Measurements from ENCODE around the gene LRMDA. TPM values are rescaled to one million over a fixed set of nuclear protein-coding genes. Genes with fewer than 3 reads are reported as not detected.

The LRMDA gene
- total RNA-seq, 4 donors from 2014 or later = 7.3 to 20.1 (median 8.4) TPM

DNA sequence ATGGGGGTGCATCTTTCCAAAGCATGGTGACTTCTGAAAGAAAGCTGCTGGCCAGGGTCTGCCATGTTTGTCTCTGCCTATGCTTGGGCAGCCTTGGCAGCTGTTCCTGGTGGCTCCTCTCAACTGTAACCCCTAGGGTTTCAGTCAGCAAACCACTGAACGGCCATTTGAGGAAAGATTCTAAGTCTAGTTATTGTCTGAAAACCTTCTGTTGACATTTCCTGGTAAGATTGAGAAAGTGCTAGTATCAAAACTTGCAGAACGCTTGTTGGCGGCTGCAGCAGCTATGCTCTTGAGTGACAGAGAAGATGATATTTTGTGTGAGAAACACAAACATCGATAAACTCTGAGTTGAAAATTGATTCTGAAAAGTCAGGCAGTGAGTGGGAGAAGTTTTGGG lies 523.1 kb downstream of the LRMDA start:
- Histone ChIP-seq H3K27me3 (no peaks in the 10 kb centered on the region), H3K36me3 (no peaks in the 10 kb centered on the region), H3K4me3 (no peak overlapping the region), H3K4me1 (peaks cover 2 to 13% (median 7%) of the 10 kb centered on the region in 3 donors), H3K27ac (no peak overlapping the region), H3K9me3 (no peaks in the 10 kb centered on the region)
- ATAC-seq = no peak
- no peak for TF ChIP-seq CTCF (IDR thresholded peaks at IDR 0.05)
- no peak for TF ChIP-seq EP300 (IDR thresholded peaks at IDR 0.05)
- no peak for TF ChIP-seq POLR2AphosphoS5 (IDR thresholded peaks at IDR 0.05)
- WGBS, 2 donors (ENCODE audit: low coverage in 1 of 2) = 78 to 96% methylated on average over 3 to 4 of the region's 4 CpGs

DNA sequence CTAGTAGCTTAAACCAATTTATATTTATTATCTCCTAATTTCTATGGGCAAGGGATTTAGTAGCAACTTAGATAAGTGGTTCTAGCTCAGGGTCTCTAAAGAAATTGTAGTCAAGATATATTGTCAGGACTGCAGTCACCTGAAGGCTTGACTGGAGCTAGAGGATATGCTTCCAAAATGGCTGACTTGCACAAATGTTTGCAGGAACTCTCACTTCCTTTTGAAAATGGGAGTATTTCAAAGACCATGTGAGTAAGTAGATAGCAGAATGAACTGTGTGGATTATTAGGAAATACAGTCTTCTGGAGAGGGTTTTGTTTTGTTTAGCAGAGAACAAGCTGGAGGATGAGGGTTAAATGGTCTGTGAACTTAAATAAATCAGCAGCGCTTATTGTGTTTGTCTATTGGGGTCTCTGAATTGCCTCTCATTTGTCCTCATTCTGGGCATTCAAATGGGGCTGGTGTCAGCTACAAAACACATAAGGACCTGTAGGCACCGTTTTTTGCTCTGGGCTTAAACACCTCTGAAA lies 524.6 kb downstream of the LRMDA start:
- ATAC-seq = no peak
- 100% methylated on average over 1 to 2 of the region's 2 CpGs for WGBS, 2 donors (ENCODE audit: low coverage in 1 of 2)
- TF ChIP-seq EP300 (IDR thresholded peaks at IDR 0.05) (no peak), POLR2A (IDR thresholded peaks at IDR 0.05) (no peak), POLR2AphosphoS5 (IDR thresholded peaks at IDR 0.05) (no peak), CTCF (IDR thresholded peaks at IDR 0.05) (no peak)
- Histone ChIP-seq H3K27me3 (no peaks in the 10 kb centered on the region), H3K9me3 (no peaks in the 10 kb centered on the region), H3K36me3 (no peaks in the 10 kb centered on the region), H3K27ac (no peak overlapping the region), H3K4me1 (peaks cover 2 to 13% (median 7%) of the 10 kb centered on the region in 3 donors), H3K4me3 (no peak overlapping the region)

DNA sequence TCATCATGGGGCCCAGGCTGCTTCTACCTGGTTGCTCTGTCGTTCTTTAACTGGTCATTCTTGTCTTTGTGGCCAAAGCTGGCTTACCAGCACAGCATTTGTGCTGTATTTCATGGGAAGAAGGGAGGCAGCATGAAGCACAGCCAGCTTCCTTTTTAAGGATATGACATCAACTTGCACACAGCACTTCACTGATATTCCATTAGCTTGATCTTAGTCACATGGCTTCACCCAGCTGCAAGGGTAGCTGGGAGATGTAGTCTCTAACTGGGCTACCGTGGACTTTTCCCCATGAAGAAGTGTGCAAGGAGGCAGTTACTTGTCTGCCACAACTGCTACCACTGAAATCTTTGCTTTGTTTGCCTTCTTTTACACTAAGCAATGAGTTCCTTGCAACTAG lies 525.2 kb downstream of the LRMDA start:
- Histone ChIP-seq H3K9me3 (no peaks in the 10 kb centered on the region), H3K4me3 (no peak overlapping the region), H3K27ac (no peak overlapping the region), H3K27me3 (no peaks in the 10 kb centered on the region), H3K36me3 (no peaks in the 10 kb centered on the region), H3K4me1 (peaks cover 2 to 13% (median 7%) of the 10 kb centered on the region in 3 donors)
- no peak for TF ChIP-seq EP300 (IDR thresholded peaks at IDR 0.05)
- no peak for TF ChIP-seq POLR2AphosphoS5 (IDR thresholded peaks at IDR 0.05)
- no peak for TF ChIP-seq CTCF (IDR thresholded peaks at IDR 0.05)
- TF ChIP-seq POLR2A (IDR thresholded peaks at IDR 0.05) = no peak
- WGBS, 2 donors (ENCODE audit: low coverage in 1 of 2) = 94 to 100% methylated on average over 2 of the region's 2 CpGs
- ATAC-seq = no peak

- Histone ChIP-seq H3K4me3 (no peak overlapping the region), H3K36me3 (no peaks in the 10 kb centered on the region), H3K4me1 (peaks cover 2 to 13% (median 7%) of the 10 kb centered on the region in 3 donors), H3K27ac (no peak overlapping the region), H3K9me3 (no peaks in the 10 kb centered on the region), H3K27me3 (no peaks in the 10 kb centered on the region)
- TF ChIP-seq CTCF (IDR thresholded peaks at IDR 0.05) = no peak
- no peak for TF ChIP-seq POLR2A (IDR thresholded peaks at IDR 0.05)
- TF ChIP-seq POLR2AphosphoS5 (IDR thresholded peaks at IDR 0.05) = no peak
- TF ChIP-seq EP300 (IDR thresholded peaks at IDR 0.05) = no peak
- WGBS, 2 donors (ENCODE audit: low coverage in 1 of 2) = 41 to 51% methylated on average over 11 to 12 of the region's 12 CpGs
- ATAC-seq = peak; percentile 24
Observed at GRCh38 chr10:75957314-75958120, 526.1 kb downstream of the LRMDA start.

DNA sequence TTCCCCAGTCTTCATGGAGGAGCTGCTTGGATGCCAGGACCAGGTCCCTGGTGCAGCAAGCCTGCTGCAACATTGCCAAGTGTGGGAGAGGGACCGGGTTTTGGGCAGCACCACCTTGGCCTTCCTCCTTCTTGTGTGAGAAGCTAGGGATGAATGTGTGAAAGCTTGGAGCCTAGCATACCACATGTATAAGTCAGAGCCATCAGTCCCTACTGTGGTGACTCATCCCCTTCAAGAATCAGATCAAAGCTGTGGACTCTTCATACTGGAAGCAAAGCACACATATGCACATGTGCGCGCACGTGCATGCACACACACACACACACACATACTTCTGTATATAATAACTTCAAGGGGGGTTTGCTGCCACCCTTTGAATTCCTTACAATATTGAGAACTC lies 527.8 kb downstream of the LRMDA start:
- Histone ChIP-seq H3K4me3 (no peak overlapping the region), H3K27me3 (no peaks in the 10 kb centered on the region), H3K27ac (no peak overlapping the region), H3K4me1 (peaks cover 2 to 13% (median 7%) of the 10 kb centered on the region in 3 donors), H3K9me3 (no peaks in the 10 kb centered on the region), H3K36me3 (no peaks in the 10 kb centered on the region)
- ATAC-seq = no peak
- TF ChIP-seq POLR2A (IDR thresholded peaks at IDR 0.05) (no peak), POLR2AphosphoS5 (IDR thresholded peaks at IDR 0.05) (no peak), EP300 (IDR thresholded peaks at IDR 0.05) (no peak), CTCF (IDR thresholded peaks at IDR 0.05) (no peak)
- WGBS, 2 donors (ENCODE audit: low coverage in 1 of 2) = 75% methylated on average over 4 of the region's 4 CpGs; no CpG with 5 or more reads in 1 of the 2 donors
